Ureter (tissue), 1 donor: Measurements from ENCODE around the gene PTPN4. TPM values are rescaled to one million over a fixed set of nuclear protein-coding genes. Genes with fewer than 3 reads are reported as not detected.
A peak's percentile ranks its signal among the peaks of the same experiment; 100 is the strongest.

ENCODE experiments used
- DNase-seq: peaks from one replicate; pipeline ENCODE4 v3.0.0-alpha.2; 2020; ENCODE audit warnings: low spot score
- total RNA-seq: library from RNA; stranded (reverse); gene quantifications from one replicate; pipeline ENCODE4 v1.2.4, GENCODE V29; 2023
- donor health status: DM: yes; HTN: yes; CAD: no.

PTPN4 gene
- 48.7 TPM for total RNA-seq

- DNase-seq, result peak; percentile 96
These were observed at the start of gene PTPN4 for GRCh38 chr2:119759451-119760236. Gene PTPN4 (plus strand): TSS chr2:119759922. CDS start chr2:119809854, 49,932 bp downstream.

DNA sequence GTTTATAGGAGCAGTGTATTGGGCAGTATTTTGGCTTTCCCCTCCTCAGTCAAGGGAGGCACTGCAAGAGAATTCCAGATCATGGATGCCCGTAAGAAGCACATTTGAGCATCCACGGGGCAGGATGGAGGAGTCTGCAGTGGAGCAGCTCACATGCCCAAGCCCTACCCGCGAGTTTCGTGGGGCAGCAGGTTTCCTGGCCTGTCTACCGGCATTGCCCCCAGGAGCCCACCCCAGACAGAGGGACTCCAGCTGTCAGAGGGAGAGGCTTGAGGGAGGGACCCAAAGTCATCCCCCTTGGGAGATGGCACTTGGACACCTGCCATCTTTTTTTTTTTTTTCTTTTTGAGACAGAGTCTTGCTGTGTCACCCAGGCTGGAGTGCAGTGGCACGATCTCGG lies 49.4 kb upstream of the PTPN4 start:
- no peak for DNase-seq

DNA sequence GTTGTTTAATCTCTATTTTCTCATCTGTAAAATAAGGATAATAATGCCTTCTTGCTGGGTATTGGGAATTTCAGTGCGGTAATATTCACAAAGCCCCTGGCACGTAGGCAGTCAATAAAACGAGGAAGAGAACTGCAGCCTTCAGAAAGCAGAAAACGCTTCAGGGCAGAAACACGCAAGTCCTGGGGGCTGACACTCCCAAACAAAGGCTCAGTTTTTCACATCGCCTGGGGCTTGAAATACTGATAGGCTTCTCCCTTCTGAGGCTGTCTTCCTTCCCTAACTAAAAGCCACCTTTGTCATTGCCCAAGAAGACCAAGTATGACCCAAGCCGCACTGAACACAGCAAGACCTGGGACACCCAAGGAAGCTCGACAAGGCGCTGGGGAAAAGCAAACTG lies 48.4 kb upstream of the PTPN4 start:
- no peak for DNase-seq

- DNase-seq, result no peak
These were observed 47.2 kb upstream of the PTPN4 start for GRCh38 chr2:119712571-119712970.

- no peak for DNase-seq
These were observed 45.8 kb upstream of the PTPN4 start for GRCh38 chr2:119713819-119714490.

DNA sequence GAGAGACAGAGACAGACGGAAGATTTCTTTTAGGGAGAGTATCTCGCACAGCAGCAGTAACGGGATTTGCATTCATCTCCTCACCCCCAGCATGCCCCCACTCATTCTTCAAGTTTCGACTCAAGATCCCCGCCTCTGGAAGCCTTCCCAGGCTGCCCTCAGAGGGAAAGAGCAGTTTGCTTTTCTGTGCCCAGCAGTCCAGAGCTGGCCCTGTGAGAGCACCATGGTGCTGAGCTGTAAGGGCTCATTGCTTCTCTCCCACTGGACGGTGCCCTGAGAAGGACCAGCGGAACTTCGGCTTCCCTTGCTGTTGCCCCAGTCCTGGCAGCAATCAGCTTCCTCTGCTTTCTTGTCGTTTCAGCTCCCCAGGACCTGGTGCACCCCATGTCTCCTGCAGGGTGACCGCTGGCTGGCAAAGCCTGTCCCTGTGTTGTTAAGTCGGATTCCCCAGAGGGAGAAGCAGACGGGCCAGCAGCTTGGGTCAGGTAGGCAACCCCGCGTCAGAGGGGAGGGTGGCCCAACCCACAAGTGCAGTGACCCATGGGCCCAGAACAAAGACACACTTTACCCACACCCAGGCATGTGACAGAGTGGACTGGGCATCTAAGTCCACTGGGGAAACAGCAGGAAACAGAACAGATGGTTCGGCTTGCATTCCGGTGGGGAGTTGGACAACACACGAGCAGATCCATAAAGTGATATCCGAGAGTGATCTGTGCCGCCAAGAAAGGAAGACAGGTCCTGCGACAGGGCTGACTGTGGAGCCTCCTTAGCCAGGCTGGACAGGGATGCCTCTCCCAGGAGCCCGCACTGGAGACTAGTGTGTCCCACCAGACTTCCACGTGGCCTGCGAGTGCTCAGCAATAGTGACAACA lies 44.1 kb upstream of the PTPN4 start:
- DNase-seq, result no peak

DNA sequence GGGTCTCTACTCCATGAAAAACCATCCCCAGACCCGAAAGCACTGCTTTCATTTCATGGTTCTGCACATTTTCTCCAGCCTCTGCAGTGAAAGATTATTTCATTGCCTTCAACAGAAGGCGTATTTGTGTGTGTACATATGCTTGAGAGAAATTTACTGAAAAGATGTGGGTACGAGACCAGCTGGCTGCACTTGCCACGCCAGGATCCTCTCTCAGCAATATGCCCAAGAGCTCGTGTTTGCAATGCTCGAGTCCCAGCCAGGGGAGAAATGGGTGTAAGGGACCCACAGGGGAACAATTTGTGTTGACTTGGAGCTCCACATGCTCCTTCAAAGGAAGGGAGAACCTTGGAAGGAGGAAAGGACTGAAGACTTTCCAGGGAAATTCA lies 43.4 kb upstream of the PTPN4 start:
- no peak for DNase-seq

DNA sequence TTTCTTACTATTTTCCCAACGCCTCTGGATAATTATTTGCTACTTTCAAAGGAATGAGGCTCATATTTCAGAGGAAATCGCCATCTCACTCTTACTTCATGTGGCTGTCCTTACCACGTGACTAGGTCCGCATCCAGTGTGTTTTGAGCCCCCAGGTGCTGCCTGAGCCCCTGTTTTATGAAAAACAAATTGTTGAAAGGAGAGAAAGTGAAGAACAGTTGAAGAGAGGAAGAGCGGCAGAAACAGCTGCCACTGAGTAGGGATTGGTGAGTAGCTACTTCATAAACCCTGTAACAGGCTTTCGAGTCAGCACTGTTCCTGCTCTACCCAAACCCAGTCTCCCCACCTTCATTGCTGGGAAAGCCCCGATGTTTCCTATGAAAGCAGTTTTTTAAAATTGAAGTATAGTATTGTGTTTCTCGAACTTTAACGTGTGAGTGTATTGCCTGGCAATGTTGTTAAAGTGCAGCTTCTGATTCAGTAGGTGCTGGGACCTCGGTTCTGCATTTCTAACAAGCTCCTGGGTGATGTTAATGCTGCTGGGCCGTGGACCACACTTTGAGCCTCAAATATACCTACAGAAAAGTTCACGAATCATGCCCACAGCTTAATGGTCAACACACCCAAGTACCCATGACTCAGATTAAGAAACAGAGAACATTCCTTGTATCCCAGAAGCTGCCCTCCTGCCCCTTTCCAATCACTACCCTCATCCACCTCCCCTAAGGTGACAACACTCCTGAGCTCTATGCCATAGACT lies 41.0 kb upstream of the PTPN4 start:
- DNase-seq, result no peak

- DNase-seq, result no peak
These were observed 40.5 kb upstream of the PTPN4 start for GRCh38 chr2:119719261-119719627.

GRCh38 chr2:119721043-119721442 lies 38.7 kb upstream of the PTPN4 start:
- no peak for DNase-seq

DNA sequence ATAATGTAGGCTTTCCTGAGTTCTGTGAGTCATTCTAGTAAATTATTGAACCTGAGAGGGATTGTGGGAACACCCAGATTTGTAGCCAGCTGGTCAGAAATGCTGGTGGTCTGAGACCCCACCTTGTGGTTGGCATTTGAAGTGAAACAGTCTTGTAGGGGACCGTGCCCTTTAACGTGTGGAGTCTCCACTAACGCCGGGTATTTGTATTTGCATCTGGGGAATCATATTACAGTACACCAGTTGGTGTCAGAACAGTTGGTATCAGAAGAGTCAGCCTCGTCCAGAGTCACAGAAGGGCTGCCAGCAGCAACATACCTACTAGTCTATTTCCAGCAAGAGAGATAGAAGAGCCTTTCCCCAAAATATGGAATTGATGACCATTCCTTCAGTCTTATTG lies 38.3 kb upstream of the PTPN4 start:
- DNase-seq, result no peak

GRCh38 chr2:119721904-119722303 lies 37.8 kb upstream of the PTPN4 start:
- no peak for DNase-seq

GRCh38 chr2:119723186-119723585 lies 36.5 kb upstream of the PTPN4 start:
- DNase-seq, result no peak

DNA sequence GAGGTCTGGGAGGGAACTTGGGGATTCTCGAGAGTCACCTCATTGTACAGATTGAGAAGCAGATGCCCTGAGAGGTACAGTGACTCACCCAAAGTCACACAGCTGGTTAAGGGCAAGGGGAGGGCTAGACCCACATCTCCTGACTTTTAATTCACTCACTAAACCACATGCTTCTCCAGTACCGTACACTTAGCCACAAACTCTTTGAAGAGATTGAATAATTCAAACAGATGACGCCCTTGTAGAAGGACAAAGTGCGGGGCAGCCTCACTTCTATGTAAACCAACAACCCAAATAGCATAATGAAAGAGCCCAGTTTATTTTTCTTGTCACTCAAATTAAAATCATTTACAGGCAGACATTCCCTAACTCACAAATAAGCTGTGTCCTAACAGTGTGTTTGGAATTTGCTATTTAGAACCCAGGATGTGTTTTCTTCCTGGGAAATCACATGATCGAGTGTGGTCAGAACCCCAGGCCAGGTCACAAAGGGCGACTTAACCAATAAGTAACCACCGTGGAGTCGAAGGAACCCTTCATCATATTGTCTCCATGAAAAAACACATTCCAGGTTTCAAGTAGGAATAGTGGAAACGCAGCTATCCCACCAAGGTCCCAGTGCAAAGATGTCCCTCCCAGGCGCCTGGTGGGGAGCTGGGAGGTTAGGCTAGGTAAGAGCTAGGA lies 35.8 kb upstream of the PTPN4 start:
- DNase-seq, result no peak

DNA sequence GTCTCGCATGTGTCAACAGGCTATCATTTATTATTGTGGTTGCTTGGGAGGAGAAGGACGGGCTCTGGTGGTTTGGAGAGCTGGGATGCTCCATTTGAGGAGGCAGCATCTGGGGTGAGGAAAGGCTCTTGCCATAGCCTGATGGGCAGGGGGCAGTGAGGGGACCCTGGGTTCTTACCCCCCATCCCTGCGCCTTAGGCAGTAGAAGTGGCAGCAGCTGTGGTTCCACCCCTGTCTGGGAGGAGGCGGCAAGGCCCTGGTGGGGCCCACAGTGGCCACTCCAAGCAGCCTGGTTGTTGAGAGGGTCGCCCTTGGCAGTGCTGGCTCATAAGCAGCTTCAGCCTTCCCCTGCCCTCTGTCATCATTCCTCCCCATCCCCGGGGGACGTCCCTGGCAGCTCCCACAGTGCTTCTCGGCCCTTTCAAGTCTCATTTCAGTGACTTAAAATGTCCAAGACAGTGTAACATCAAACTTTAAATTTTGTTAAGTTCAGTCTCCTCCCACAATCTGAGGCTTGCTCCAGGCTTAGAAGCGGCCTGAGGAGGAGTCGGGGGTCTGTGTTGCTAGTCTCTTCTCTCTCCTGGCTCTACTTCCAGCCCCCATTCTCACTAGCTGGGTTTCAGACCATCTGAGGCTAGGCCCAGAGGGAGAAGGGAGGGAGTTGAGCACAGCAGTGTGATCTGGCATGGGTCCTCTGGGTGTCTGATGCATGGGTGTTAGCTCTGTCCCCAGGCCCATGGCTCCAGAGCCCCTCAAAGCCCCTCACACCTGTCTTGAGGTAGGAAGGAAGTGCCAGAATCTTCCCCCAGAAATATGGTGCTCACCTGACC lies 34.9 kb upstream of the PTPN4 start:
- DNase-seq, result no peak

DNA sequence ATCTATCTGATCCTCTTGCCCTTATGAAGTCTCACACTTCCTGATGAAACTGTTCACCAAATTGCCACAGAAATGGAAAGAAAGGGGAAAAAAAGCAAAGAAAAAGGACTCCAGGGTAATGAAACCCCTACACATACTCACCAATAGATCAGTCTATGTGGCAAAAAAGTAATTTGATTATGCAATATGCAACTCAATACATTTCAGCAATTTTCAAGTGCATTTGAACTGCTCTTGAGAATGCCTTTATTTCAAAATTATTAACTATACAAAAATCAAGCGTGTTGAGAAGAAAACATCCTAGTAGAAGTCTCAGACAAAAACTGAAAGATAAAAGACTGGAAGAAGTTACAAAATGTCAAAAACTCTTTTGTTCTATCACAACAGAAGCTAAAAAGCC lies 32.2 kb upstream of the PTPN4 start:
- no peak for DNase-seq

DNA sequence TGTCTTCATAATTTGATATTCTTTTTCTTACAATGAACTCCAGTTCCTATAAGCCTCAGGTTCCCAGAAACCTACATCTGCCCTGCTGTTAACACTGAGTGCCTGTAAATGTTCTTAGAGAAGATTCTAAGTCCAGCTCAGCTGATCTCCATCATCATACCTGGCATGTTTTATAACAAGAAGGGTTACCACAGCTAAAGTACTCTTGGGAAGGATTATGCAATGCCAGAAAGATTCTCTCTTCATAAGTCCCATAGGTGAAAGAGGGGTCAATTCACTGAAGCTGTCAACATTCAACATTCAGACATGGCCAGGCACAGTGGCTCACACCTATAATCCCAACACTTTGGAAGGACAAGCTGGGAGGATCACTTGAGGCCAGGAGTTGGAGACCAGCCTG lies 31.3 kb upstream of the PTPN4 start:
- no peak for DNase-seq

GRCh38 chr2:119730671-119731177 lies 29.0 kb upstream of the PTPN4 start:
- DNase-seq, result no peak

DNA sequence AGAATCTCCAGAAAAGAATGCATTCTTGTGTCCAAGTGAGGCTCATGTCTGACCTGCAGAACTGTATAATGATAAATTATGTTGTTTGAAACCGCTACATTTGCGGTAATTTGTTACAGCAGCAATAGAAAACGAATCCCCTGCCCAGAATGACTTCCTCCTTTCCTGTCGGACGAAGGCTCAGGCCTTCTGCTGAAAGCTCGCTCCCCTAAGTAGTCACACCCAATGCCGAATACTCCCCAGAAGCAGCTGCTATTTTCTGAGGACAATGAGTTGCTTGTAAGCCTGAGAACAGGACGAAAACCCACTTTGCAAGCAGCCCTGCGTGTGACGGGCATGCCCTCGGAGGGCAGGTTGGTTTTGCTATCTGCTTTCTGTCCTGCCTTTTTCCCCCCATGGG lies 27.7 kb upstream of the PTPN4 start:
- no peak for DNase-seq

- no peak for DNase-seq
These were observed 27.0 kb upstream of the PTPN4 start for GRCh38 chr2:119732601-119733164.
